Stimulated activated CD8-positive, alpha-beta memory T cell treated with anti-CD3 and anti-CD28 coated beads, Interleukin-15, amount 100 ng/mL, for 48 hours (primary cell): Measurements from ENCODE around the gene SNX25.
A peak's percentile ranks its signal among the peaks of the same experiment; 100 is the strongest.
"Not testable (repeated sequence)": the region's sequence is repeated elsewhere in the genome, so short reads cannot be mapped to it uniquely, and the experiment has no call there.

ENCODE experiments used
- DNase-seq, 2 donors: peaks; one replicate each; pipeline ENCODE4 v3.0.0-alpha.2; 2020; ENCODE audit warnings: low read depth in 2 of 2

The SNX25 gene

GRCh38 chr4:185204238-185204910 lies 5.0 kb upstream of the SNX25 start:
- no peak for DNase-seq

DNA sequence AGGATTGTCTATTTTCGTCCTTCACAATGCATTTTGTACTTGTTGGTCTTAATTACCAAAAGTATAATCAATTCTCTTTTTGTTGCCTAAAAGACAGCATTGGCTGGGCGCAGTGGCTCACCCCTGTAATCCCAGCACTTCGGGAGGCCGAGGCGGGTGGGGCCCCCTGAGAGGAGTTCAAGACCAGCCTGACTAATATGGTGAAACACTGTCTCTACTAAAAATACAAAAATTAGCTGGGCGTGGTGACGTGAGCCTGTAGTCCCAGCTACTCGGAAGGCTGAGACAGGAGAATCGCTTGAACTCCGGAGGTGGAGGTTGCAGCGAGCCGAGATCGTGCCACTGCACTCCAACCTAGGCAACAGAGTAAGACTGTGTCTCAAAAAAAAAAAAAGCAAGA lies 4.3 kb upstream of the SNX25 start:
- not testable (repeated sequence) for DNase-seq

- DNase-seq = no peak
These were observed 3.6 kb upstream of the SNX25 start for GRCh38 chr4:185205697-185206342.

DNA sequence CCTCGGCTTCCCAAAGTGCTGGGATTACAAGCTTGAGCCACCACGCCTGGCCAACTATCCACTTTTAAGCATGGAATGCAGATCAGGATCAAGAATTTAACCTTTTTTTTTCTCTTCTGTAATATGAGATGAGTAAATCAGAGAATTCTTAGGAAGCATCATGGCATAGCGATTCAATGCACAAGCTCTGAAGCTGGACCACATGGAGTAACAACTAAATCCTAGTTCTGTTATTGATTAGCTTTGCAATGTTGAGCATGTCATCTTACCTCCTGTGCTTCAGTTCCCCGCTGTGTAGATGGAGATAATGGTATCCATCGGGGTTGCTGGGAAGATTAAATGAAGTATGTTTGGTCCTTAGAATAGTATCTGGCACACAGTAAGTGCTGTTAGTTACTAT lies 1.9 kb upstream of the SNX25 start:
- DNase-seq = no peak

GRCh38 chr4:185209852-185210101 lies 379 bp downstream of the SNX25 start:
- not testable (repeated sequence) for DNase-seq

DNA sequence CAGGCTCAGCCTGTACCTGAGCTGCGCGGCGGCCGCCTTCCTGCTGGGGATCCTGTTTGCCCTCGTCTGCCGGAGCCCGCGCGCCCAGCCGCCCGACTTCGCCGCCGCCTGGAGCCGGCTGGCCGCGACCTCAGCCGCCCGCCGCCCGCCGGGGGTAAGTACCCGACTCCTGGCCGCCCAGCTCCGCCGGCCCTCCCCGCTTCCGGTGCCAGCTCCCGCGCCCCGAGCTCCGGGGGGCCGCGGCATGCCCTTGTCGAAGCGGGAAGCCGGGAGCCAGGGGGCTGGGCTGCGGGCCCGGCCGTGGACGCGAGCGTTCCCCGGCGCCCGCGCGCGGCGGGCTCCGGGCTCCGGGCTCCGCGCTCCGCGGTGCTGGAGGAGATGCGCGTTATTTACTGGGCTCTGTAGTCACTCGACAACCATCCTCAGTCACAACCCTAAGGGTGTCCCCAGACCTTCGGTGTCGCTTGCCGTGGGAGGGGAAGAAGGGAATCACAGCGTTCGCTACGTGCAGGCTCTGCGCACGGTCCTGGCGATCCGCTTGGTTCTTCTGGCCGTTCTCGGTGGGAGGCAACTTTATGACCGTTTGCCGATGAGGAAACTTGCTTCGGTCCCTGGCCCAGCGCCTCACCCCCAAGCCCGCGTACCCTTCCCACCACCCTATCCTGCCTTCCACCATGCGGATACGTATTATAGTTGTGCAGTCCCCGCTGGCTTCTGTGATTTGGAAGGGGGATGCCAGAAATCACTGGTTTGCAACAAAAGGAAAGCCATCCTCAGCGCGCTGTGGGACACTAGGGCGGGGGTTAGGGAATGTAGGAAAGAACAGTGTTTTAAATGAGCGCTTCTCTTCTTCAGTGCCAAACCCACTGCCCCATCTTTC lies 944 bp downstream of the SNX25 start:
- DNase-seq = peak; percentile 25 to 27

- no peak for DNase-seq
These were observed 1.6 kb downstream of the SNX25 start for GRCh38 chr4:185211035-185211434.

- no peak for DNase-seq
These were observed 2.2 kb downstream of the SNX25 start for GRCh38 chr4:185211641-185212040.

DNA sequence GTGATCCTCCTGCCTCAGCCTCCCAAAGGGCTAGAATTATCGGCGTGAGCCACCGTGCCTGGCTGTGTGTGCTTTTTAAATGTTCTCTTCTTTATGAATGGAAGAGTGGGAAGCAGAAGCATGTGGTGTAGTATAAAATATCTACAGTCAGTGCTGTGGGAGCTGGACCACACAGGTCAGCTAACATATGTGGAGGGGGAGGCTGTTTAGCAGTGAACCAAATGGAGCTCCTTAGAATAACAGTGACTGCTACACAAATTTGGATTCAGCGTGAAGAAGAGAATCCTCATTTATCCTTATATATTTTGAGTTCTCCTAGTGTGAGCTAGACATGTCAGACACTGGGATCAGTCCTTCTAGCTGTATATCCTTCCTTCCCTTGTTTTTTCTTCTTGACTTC lies 3.2 kb downstream of the SNX25 start:
- no peak for DNase-seq

DNA sequence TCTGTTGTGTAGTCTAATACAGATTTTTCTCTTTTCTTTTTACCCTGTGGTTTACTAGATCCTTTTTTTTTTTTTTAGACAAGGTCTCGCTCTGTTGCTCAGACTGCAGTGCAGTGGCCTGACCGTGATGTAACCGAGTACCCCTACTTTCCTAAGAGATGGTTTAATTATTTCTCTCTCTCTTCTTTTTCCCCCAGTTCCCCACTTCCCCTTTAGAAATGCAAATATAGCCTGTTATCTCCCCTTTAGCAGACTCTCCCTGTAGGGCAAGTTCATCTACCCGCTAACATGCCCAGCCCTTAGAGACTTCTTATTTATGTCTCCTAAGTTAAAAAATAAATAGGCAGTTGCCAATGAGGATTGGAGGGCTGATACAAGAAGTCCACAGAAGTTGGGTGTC lies 4.5 kb downstream of the SNX25 start:
- no peak for DNase-seq

DNA sequence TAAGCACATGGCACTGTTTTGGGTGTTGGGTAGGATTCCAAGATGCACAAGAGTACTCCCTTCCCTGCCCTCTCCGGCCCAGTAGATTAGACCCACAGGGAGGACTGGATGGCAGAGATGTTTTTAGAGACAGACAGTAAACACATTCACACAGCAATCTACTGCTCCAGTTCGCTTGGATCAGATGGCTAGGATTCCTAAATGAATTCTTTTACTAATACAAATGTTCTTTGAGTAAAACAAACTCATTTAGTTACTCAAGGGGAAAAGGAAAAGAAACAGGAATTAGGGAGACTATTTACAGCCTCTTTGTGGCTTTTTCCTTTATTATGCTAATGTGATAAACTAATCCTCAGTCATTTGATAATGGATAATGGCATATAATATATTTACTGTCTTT lies 5.9 kb downstream of the SNX25 start:
- no peak for DNase-seq

GRCh38 chr4:185217408-185217975 lies 8.1 kb downstream of the SNX25 start:
- DNase-seq = no peak

GRCh38 chr4:185218312-185218711 lies 8.9 kb downstream of the SNX25 start:
- no peak for DNase-seq

DNA sequence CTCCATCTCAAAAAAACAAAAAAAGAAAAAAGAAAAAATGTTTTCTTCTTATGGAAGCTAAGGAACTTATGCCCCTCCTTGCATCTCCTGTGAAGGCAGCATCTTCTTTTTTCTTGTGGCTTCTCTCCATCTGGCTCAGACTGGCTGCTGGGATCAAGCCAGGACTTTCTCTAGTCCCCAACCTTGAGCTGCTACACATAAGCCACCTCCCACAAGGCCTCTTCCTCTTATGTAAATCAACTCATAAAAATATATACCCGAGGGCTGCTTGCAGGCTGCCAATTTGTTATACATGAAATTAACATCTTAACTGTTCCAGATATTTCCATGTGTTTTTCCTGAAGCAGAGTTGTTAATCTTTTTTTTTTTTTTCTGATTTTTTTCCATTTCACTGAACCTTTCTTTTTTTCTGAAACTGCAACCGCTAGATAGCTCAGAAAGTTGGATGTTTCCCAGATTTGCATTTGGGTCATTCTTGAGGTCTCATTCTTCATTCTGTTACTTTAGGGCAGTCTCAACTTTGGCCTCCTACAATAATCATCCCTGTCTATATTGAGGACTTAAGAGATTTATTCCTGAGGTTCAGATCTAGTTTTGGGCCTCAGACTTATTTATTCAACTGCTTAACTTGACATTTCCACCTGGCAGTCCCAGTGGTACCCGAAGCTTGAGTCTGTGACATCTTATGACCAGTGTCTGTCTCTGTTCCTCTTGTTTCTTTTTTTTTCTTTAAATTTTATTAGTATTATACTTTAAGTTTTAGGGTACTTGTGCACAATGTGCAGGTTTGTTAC lies 10.3 kb downstream of the SNX25 start:
- no peak for DNase-seq

- no peak for DNase-seq
These were observed 12.1 kb downstream of the SNX25 start for GRCh38 chr4:185221491-185221890.

GRCh38 chr4:185221912-185222311 lies 12.5 kb downstream of the SNX25 start:
- no peak for DNase-seq

DNA sequence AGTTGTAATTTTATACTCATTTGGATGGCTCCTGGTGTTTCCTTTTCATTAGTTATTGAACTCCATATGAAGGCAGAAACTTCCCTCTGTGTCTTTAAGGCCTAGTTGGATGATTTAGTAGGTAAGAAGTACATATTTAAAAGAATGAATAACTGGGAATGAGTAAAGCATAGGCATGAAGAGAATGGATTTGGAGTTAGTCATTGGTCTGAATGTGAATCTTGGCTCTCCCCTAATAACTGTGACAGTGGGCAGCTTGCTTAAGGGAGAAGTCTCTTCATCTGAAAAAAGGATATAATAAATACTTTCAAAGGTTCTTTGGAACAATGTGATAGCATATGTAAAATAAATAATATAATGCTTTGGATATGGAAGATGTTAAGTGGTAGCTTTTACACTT lies 13.2 kb downstream of the SNX25 start:
- no peak for DNase-seq

DNA sequence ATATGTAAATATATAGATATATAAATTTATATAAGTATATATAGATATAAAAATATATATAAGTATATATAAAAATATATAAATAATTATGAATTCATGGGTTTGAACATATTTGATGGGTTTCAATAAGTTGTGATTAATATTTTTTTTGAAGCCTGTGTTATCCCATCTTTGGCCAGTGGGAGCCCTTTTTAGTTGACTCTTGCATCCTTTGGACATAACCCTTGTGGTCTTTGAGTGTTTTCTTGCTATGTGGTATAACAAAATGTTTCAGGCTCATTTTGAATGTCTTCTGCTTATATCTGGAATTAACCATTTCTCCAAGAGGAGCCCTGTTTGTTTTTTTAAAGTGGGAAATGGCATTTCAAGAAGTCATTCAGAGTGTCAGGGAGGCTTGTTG lies 15.2 kb downstream of the SNX25 start:
- no peak for DNase-seq

DNA sequence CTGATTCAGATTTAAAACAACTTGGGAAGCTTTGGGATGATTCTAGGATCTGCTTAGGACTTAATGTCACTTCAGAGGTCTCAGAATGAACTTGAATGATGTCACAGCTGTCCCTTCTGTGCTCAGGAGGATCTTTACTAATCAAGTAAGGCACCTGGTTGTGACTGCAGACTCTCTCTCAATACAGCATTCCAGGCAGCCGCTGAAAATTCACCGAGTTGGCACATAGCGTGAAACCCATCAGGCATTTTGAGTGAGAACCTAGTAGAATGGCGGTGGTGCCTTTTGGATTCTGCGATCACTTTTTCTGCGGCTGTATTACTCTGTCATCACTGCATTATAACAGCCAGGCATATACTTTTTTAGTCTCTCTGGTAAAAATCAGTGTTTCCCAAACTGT lies 16.5 kb downstream of the SNX25 start:
- DNase-seq = no peak

DNA sequence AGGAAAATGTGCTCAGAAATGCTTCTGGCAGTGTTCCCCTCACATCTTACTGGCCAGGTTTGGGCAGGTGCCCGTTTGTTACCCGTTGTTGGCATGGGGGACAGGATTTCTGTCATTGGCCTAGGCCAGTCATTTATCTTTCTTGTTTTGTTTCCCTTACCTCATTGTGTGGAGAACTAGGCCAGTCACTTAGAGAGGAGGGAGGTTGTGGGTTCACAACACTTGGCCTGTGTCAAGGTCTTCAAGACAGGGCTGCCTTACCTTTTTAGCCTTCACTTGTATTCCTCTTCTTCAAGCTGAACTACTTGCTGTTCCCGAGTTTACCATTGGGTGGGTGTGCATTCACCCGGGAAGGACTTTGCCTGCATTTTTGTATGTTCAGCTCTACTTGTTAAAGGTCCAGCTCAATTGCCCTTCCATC lies 17.7 kb downstream of the SNX25 start:
- DNase-seq = no peak

DNA sequence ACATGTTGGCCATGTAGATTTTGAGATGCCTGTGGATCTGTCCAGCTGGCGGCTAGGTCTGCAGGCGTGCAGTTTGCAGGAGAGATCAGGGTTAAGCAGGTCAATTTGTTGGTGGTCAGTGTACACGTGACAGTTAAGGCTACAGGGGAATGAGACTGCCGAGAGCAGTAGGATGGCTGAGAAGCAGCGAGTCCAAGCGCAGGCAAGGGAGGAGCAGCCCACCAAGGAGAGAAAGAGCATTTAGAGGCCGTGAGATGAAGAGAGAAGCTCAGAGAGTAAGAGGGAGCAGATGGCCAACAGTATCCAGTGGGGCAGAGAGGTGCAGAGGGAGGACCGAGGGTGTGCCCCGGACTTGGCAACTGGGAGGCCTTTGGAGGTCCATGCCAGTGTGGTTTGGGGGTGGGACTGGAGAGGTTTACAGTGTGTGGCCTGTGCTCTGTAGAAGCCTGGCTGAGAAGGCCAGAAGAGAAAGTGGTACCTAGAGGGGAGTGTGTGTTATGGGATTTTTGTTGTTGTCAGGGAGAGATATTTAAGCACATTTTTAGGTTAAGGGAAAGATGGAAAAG lies 18.4 kb downstream of the SNX25 start:
- DNase-seq = no peak
